Liver (tissue), 9 donors: ENCODE results near the gene ANKRD23. TPM values are rescaled to one million over a fixed set of nuclear protein-coding genes. Genes with fewer than 3 reads are reported as not detected.

Experiments used
- DNase-seq: peaks from one replicate; pipeline ENCODE4 v3.0.0-alpha.2; 2017; ENCODE audit warnings: low spot score
- H3K27ac ChIP-seq, 2 donors: one replicate each; pipeline ENCODE4 v1.7.0; 2013; ENCODE audit warnings: inconsistent platforms in 2 of 2, low read length in 2 of 2, control low read depth in 1 of 2, low read depth in 1 of 2, mild to moderate bottlenecking in 1 of 2
- H3K27me3 ChIP-seq, 4 donors: one replicate each; pipeline versions ENCODE4 v1.6.1 to v1.7.0; 2013; ENCODE audit warnings: low read length in 3 of 4, inconsistent platforms in 1 of 4, mild to moderate bottlenecking in 1 of 4, moderate library complexity in 1 of 4; ENCODE audit not compliant: control insufficient read depth in 4 of 4, insufficient read depth in 4 of 4
- H3K36me3 ChIP-seq, 4 donors: one replicate each; pipeline versions ENCODE4 v1.6.1 to v1.7.0; 2013; ENCODE audit warnings: low read length in 3 of 4, mild to moderate bottlenecking in 3 of 4, low read depth in 1 of 4, moderate library complexity in 1 of 4; ENCODE audit not compliant: control insufficient read depth in 4 of 4, insufficient read depth in 3 of 4
- H3K4me1 ChIP-seq, 4 donors: one replicate each; pipeline versions ENCODE4 v1.6.1 to v1.7.0; 2013; ENCODE audit warnings: low read length in 3 of 4, mild to moderate bottlenecking in 3 of 4, moderate library complexity in 1 of 4; ENCODE audit not compliant: control insufficient read depth in 4 of 4, insufficient read depth in 4 of 4
- H3K4me3 ChIP-seq, 3 donors: one replicate each; pipeline versions ENCODE4 v1.6.1 to v1.7.0; 2013; ENCODE audit warnings: low read length in 3 of 3, control low read depth in 1 of 3, low read depth in 1 of 3, mild to moderate bottlenecking in 1 of 3
- H3K9ac ChIP-seq, 2 donors: one replicate each; pipeline ENCODE4 v1.7.0; 2013; ENCODE audit warnings: low read length in 2 of 2, mild to moderate bottlenecking in 2 of 2, moderate library complexity in 2 of 2, control low read depth in 1 of 2, low read depth in 1 of 2
- H3K9me3 ChIP-seq, 4 donors: one replicate each; pipeline versions ENCODE4 v1.6.1 to v1.7.0; 2013; ENCODE audit warnings: low read length in 3 of 4; ENCODE audit not compliant: control insufficient read depth in 4 of 4
- ATF3 ChIP-seq: IDR thresholded peaks from 2 replicates; pipeline ENCODE4 v1.6.1; 2016; ENCODE audit warnings: antibody characterized with exemption
- CTCF ChIP-seq: fragments of 150-350 bp; IDR thresholded peaks from 2 replicates; pipeline ENCODE4 v1.5.1; 2017; ENCODE audit warnings: improper control_type of control experiment, low read depth, low read length; ENCODE audit not compliant: missing input control
- EGR1 ChIP-seq, 2 donors: IDR thresholded peaks; 2 replicates each; pipeline ENCODE4 v1.6.1; 2016 to 2018; ENCODE audit warnings: antibody characterized with exemption in 2 of 2, low read depth in 2 of 2
- FOXA1 ChIP-seq: IDR thresholded peaks from 2 replicates; pipeline ENCODE4 v1.6.1; 2016; ENCODE audit warnings: antibody characterized with exemption
- FOXA2 ChIP-seq: IDR thresholded peaks from 2 replicates; pipeline ENCODE4 v1.6.1; 2016; ENCODE audit warnings: antibody characterized with exemption
- GABPA ChIP-seq, 2 donors: IDR thresholded peaks in 1 of 2; conservative IDR thresholded peaks in 1 of 2; 2 replicates each; pipeline ENCODE4 v1.6.1; 2016; ENCODE audit warnings: antibody characterized with exemption in 2 of 2, mild to moderate bottlenecking in 1 of 2, moderate library complexity in 1 of 2
- HNF4A ChIP-seq, 2 donors: conservative IDR thresholded peaks; 2 replicates each; pipeline ENCODE4 v1.6.1; 2016; ENCODE audit warnings: antibody characterized with exemption in 2 of 2, mild to moderate bottlenecking in 2 of 2
- JUND ChIP-seq, 2 donors: IDR thresholded peaks; 2 replicates each; pipeline ENCODE4 v1.6.1; 2016; ENCODE audit warnings: antibody characterized with exemption in 2 of 2
- MAX ChIP-seq: IDR thresholded peaks from 2 replicates; pipeline ENCODE4 v1.6.1; 2016; ENCODE audit warnings: antibody characterized with exemption
- NR2F2 ChIP-seq: IDR thresholded peaks from 2 replicates; pipeline ENCODE4 v1.6.1; 2016; ENCODE audit warnings: antibody characterized with exemption
- RAD21 ChIP-seq, 2 donors: IDR thresholded peaks; 2 replicates each; pipeline ENCODE4 v1.6.1; 2016; ENCODE audit warnings: antibody characterized with exemption in 2 of 2, mild to moderate bottlenecking in 2 of 2
- REST ChIP-seq: IDR thresholded peaks from 2 replicates; pipeline ENCODE4 v1.6.1; 2016; ENCODE audit warnings: antibody characterized with exemption, mild to moderate bottlenecking
- RXRA ChIP-seq, 2 donors: IDR thresholded peaks; 2 replicates each; pipeline ENCODE4 v1.6.1; 2017 to 2018; ENCODE audit warnings: antibody characterized with exemption in 2 of 2, mild to moderate bottlenecking in 1 of 2
- SP1 ChIP-seq: IDR thresholded peaks from 2 replicates; pipeline ENCODE4 v1.6.1; 2018; ENCODE audit warnings: antibody characterized with exemption, mild to moderate bottlenecking
- TAF1 ChIP-seq: conservative IDR thresholded peaks from 2 replicates; pipeline ENCODE4 v1.6.1; 2016; ENCODE audit warnings: antibody characterized with exemption, mild to moderate bottlenecking
- YY1 ChIP-seq: IDR thresholded peaks from 2 replicates; pipeline ENCODE4 v1.6.1; 2016; ENCODE audit warnings: antibody characterized with exemption, mild to moderate bottlenecking
- ZBTB33 ChIP-seq: IDR thresholded peaks from 2 replicates; pipeline ENCODE4 v1.6.1; 2016; ENCODE audit warnings: antibody characterized with exemption
- WGBS: extraction: QIAGEN DNeasy Blood & Tissue Kit; methylation state at CpG from one replicate; pipeline ENCODE4 v1.1.7; 2013; 5-methylcytosine and 5-hydroxymethylcytosine counted together
- polyA plus RNA-seq, 2 donors: library from polyadenylated mRNA; stranded (reverse) in 1 of 2; unstranded in 1 of 2; fragments of 200-250 nt in 1 of 2; fragments of >200 nt in 1 of 2; fragmentation: Nextera tagmentation in 1 of 2; extraction: Ambion mirVana in 1 of 2; gene quantifications; one replicate each; pipeline versions ENCODE4 v1.2.1 to v1.2.3, GENCODE V29; 2013 to 2015
- total RNA-seq, 2 donors: library from RNA; depleted of rRNA; stranded (reverse); fragments of >200 nt; gene quantifications; one replicate each; pipeline ENCODE4 v1.2.3, GENCODE V29; 2014
- donor health status: healthy.
- donor health status: healthy.
- donor health status: healthy.
- donor health status: healthy.
- donor health status: healthy.

Gene ANKRD23
- total and polyA plus RNA-seq, 4 donors = 0.82 to 4.2 (median 1.9) TPM

- no peaks in the 10 kb centered on the region for H3K27me3 ChIP-seq
- WGBS = 93% methylated on average over 37 of the region's 37 CpGs
- no peak overlapping the region for H3K27ac ChIP-seq
- TF ChIP-seq GABPA (IDR thresholded peaks at IDR 0.05 in 1 of 2, conservative IDR thresholded peaks at IDR 0.05 in 1 of 2) = no peak
- no peak for TF ChIP-seq RAD21 (IDR thresholded peaks at IDR 0.05)
- no peak for TF ChIP-seq EGR1 (IDR thresholded peaks at IDR 0.05; ENCODE audit: low read depth in 2 of 2)
- no peak for TF ChIP-seq ZBTB33
- no peak for TF ChIP-seq JUND (IDR thresholded peaks at IDR 0.05)
- no peak for TF ChIP-seq YY1
- no peak for TF ChIP-seq CTCF
- DNase-seq = no peak
- no peaks in the 10 kb centered on the region for H3K9me3 ChIP-seq
- H3K36me3 ChIP-seq = peaks cover 0 to 11% (median 6%) of the 10 kb centered on the region in 4 donors
- peaks cover 0 to 5% (median 0%) of the 10 kb centered on the region in 4 donors for H3K4me1 ChIP-seq
- no peak overlapping the region for H3K4me3 ChIP-seq
- no peak overlapping the region for H3K9ac ChIP-seq
Observed at GRCh38 chr2:96839875-96840850, 3.7 kb downstream of the ANKRD23 start.

GRCh38 chr2:96839293-96839874, 4.4 kb downstream of the ANKRD23 start:
- H3K9ac ChIP-seq = no peak overlapping the region
- H3K4me3 ChIP-seq = no peak overlapping the region
- H3K27ac ChIP-seq = no peak overlapping the region
- H3K4me1 ChIP-seq = peaks cover 0 to 5% (median 0%) of the 10 kb centered on the region in 4 donors
- H3K9me3 ChIP-seq = no peaks in the 10 kb centered on the region
- 58% methylated on average over 42 of the region's 42 CpGs for WGBS
- no peaks in the 10 kb centered on the region for H3K27me3 ChIP-seq
- peaks cover 0 to 17% (median 6%) of the 10 kb centered on the region in 4 donors for H3K36me3 ChIP-seq
- no peak for TF ChIP-seq ZBTB33
- TF ChIP-seq REST = no peak
- no peak for TF ChIP-seq RXRA (IDR thresholded peaks at IDR 0.05)
- TF ChIP-seq HNF4A (conservative IDR thresholded peaks at IDR 0.05) = no peak
- TF ChIP-seq GABPA (IDR thresholded peaks at IDR 0.05 in 1 of 2, conservative IDR thresholded peaks at IDR 0.05 in 1 of 2) = no peak
- TF ChIP-seq MAX = no peak
- no peak for TF ChIP-seq TAF1
- TF ChIP-seq ATF3 = no peak
- no peak for TF ChIP-seq EGR1 (IDR thresholded peaks at IDR 0.05; ENCODE audit: low read depth in 2 of 2)
- TF ChIP-seq CTCF = no peak
- no peak for TF ChIP-seq FOXA2
- no peak for TF ChIP-seq YY1
- TF ChIP-seq JUND (IDR thresholded peaks at IDR 0.05) = no peak
- no peak for TF ChIP-seq FOXA1
- no peak for TF ChIP-seq RAD21 (IDR thresholded peaks at IDR 0.05)
- TF ChIP-seq SP1 = no peak
- TF ChIP-seq NR2F2 = no peak
- no peak for DNase-seq
